GM18499 (cell line): ENCODE data around the gene DYRK1A.

ENCODE experiments used
- ATAC-seq: cut with Tn5 transposase; IDR thresholded peaks from one replicate; pipeline ENCODE4 v1.9.1; 2021; ENCODE audit warnings: moderate number of reproducible peaks; ENCODE audit not compliant: insufficient read depth, unreplicated experiment

The DYRK1A gene

DNA sequence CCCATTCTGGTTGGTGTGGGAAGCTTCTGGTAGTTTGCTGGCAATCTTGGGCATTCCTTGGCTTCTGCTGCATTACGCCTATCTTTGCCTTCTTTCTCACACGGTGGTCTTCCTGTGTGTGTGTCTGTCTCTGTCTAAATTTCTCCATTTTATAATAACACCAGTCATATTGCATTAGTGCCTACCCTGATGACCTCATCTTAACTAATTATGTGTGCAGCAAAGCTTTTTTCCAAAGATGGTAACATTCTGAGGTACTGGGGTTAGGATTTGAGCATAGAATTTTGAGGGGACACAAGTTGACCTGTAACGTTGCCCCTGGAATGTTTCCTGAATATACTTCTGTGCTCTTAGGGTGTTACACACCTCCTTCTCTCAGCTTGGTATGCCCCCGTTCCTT is 77.1 kb downstream of the DYRK1A start:
- no peak for ATAC-seq

DNA sequence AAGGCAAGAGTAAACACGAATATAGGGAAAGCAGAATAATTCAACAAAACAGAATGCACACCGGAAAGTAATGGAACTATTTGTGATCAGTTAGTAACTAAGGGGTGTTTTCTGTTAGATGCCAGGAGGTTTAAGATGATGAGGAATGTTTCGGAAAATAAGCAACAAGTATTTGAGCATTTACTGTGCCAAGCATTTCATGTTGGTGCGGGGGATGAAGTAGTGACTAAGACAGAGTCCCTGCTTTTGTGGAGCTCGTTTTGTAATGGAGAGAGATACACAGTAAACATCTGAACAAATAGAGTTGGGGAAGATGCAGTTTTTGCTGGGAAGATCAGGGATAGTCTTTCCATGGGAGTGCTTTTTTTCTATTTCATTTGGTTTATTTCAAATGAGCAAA is 78.7 kb downstream of the DYRK1A start:
- ATAC-seq: no peak

DNA sequence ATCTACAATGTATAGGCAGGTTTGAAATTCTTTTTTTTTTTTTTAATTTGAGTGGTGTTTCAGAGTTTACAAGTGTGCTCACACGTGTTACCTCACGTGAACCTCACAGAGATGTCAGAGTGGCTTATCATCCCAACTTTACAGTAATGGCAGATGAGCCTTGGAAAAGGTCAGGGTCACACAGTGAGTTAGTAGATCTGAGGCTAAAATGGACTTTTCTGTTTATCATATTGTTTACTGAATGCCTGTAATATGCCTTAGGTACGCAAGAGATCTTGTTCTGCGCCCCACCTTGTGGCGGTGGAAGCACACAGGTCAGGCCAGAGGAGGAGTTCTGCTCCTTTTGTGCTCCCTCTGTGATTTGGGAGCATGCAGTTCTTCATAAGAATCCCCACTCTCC is 80.0 kb downstream of the DYRK1A start:
- ATAC-seq: no peak

DNA sequence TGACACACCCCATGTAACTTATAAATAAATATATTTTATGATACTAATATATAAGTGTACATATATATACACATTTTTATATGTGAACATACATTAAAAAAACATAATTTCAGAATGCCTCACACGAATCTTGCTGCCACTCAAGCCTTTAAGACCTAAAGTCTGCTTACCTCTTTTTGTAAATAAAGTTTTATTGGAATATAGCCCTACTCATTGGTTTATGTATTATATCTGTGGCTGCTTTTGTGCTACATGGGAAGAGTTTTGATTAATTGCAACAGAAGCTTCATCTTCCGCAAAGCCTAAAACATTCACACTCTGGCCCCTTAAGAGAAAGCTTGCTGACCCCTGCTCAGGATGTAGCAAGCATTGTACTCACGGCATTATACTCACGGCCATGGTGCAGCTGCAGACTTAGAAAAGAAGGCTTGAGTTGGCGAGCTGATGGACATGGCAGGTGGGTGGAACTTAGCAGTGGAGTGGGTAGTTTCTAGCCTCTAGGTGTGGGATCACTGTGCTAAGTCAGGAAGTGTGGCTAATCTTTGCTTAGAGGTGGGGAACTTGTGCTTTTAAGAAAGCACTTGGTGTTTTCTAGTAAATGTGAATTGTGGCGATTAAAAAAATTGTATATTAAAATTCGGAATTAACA is 80.8 kb downstream of the DYRK1A start:
- ATAC-seq: no peak

DNA sequence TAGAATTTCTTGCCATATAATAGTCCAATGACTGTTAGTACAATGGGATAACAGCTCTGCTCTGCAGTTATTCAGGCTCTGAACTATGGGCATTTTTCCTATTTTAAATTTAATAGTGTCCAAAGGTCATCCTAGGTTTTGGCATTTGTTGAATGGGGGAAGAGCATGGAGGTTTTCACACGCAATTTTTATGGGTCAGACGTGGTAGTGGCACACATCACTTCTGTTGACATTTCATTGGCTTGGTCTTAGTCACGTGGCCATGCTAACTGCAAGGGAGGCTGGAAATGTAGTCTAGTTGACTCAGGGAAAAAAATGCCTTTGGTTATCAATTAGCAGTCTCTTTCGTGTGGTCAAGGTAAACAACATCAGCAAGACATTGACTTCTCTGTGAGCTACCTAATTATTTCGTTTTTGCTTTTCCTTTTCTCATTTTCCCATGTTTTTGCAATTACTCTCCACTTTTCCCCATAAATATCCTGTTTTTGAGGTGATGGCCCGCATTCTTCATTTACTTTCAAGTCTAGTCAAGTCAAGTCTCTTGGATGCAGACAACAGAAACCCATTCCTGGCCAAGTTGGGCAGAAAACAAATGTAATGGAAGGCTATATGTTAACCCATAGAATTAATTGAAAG is 82.8 kb downstream of the DYRK1A start:
- no peak for ATAC-seq

DNA sequence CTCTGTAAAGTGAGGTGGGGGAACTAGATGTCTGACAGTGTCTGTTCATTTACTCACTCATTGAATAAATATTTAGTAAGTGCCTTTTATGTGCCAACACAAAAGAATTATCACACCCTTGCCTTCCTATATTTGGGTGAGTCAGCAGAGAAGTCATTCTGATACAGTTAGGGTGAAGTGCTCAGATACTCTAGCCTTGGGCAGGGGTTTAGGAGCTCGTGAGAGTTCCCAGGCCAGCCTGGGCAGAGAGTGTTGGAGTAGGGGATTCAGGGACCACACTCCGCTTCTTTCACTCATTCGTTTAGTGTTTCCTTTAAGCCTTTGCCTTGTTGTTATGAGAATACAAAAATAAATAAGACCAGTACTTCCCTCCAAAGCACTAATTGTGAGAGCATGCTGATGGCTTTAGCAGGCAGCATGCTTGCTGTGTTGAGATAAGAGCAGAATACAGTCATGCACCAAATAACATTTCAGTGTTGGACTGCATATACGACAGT is 83.9 kb downstream of the DYRK1A start:
- no peak for ATAC-seq

DNA sequence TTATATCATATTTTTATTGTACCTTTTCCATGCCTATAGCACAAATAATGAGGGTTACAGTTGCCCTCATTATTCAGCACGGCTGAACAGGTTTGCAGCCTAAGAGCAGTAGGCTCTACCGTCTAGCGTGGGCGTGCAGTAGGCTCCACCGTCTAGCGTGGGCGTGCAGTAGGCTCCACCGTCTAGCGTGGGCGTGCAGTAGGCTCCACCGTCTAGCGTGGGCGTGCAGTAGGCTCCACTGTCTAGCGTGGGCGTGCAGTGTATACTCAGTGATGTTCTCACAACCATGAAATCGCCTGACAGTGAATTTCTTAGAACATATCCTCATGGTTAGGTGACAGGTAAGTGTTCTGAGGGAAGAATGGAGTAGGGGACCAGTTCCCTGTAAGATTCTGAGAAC is 84.9 kb downstream of the DYRK1A start:
- ATAC-seq: no peak

DNA sequence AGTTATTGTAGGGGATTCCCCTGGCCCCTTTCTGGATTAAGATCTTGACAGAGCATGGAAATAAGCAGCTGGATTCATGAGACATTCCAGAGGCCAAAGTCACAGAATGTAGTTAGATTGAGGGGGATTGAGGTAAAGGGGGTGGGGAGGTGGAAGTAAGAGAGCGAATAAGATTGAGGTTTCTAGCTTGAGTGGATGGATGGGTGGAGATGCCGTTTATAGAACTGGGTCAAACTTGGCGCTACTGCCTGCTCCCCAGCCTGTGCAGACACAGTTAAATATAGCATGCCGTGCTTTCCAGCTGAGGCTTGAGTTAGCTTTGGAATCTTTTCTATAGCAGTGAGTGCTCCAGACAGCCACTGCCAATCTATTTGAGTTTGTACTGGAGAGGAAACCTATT is 85.7 kb downstream of the DYRK1A start:
- no peak for ATAC-seq

DNA sequence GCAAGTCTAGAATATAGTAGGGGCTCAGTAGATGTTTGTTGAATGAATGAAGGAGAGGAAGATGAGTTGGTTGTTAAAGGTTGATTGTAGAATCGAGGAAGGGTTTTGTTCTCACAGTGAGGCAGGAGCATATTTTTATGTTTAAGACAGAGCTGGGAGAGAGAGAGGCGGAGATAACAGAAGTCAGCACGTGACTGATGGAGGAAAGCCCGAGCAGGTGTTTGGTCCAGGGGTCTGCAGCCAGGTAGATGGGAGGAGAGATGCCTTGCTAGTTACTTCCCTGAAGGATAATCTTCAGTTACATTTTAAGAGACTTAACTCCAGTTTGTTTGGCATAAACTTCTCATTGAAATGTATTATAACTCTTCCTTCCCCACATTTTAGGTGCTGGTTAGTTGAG is 86.8 kb downstream of the DYRK1A start:
- ATAC-seq: no peak

DNA sequence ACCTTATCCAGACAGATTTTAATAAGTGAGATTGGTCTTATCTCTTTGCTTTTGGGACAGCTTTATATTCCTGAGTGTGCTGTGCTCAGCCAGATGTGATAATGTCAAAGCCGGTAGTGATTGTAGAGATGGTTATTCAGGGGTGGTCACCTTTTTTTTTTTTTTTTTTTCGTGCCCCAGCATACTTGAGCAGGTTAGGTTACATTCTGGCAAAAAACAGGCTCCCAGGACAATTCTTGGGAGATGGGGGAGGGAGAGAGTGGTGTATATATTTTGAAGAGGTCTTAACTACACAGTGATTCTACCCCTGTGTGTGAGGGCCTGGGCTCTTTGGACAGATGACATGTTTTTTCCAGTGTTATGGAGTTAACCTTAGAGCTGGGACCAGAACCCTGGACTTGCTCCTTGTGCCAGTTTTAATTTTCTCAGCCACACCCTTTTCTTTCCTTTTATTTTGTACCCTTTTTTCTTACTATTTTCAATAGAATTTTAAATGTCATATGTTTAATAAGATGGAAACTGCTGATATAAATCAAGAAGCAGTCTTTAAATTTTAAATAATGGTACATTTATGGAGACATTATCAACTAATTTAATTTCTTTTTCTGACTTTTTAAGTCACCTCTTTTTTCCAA is 88.4 kb downstream of the DYRK1A start:
- no peak for ATAC-seq

DNA sequence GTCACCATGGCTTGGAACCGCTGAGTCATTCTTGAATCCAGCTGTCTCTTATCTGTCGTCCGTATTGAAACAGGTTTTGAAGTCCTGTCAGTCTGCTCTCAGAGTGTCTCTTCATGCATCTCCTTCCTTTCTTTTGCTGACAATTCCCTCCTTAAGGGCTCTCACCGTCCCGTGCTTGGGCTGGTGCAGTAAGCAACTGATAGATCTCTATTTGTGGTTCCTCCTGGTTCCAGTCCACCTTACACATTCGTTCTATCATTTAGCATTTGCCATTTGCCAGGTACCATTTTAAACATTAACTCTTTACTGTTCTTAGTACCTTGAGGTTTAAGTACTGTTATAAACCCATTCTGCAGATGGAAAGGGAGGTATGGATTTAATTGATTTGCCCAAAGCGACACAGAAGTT is 88.9 kb downstream of the DYRK1A start:
- ATAC-seq: no peak

DNA sequence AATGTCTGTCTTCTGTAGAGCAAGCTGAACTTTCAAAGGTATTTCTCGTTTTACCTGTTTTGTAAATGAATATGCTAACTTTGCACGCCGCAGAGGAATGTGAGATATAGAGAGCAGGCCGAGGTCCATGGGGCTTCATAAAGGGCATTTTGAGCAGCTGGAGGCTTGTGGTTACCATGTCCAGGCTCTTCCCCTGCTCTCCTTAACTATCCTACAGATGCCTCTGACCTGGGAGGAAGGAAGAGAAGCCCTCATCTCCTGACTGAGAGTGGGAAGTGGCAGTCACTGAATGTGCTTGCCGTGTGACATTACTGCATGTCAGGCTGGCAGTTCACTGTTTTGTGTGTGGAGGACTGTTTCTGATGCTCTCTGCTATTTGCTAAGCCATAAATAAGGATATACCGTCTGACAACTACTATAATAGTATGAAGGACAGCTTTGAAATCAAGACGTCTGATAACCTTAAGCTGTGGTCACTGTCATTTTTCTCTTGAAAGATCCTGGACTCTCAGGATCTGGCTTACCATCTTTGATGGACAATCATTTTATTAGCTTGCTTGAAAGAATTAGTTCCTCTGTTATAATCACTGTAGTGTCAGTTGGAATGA is 92.2 kb downstream of the DYRK1A start:
- no peak for ATAC-seq

DNA sequence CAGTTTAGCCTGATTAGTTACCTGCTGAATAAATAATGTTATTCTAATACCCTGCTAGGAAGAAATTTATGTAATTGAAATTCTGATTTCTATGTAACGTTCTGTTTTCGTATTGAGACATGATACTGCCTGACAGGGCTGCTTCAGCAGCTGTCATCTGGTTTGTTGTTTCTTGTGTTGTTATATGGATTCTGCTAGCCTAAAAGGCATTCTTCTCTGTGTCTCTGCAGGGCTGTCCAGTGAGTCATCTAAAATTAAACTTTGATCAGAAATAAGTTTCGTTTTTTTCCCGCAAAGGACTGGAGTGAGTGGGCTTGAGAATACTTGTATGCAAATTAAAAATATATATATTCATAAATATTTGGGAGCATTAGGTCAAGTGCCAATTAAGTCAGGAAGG is 93.0 kb downstream of the DYRK1A start:
- ATAC-seq: no peak

DNA sequence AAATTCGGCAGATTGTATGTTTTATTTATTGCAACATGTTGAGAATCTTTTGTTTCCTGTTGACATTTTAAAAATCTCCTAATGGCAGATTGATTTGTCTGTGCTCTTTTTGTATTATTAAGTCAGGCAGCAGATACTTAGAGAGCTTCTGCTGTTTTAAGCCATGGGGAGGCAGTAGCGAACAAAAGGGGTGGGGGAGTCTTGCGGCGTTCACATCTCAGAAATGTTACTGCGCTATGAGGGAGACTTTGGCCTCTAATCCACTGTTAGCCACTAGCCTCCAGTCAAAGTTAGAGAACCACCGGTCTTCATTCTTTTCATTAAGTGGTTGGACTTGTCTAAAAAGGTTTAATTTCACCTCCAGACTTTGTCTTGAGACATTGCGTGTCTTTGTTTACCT is 93.6 kb downstream of the DYRK1A start:
- no peak for ATAC-seq

DNA sequence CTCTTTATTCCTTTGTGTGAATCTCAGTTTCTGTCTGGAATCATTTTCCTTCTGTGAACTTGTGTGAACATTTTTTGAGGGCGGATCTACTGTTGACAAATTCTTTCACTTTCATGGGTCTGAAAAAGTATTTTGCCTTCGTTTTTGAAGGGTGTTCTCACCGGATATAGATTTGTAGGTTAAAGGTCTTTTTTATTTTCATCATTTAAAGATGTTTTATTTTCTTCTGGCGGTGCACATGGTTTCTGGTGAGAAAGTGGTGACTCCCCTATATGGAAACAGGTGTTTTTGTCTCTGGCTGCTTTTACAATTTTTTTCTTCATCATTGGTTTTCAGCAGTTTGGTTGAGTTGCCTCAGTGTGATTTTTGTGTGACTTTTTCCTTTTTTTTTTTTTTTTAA is 94.9 kb downstream of the DYRK1A start:
- ATAC-seq: no peak

DNA sequence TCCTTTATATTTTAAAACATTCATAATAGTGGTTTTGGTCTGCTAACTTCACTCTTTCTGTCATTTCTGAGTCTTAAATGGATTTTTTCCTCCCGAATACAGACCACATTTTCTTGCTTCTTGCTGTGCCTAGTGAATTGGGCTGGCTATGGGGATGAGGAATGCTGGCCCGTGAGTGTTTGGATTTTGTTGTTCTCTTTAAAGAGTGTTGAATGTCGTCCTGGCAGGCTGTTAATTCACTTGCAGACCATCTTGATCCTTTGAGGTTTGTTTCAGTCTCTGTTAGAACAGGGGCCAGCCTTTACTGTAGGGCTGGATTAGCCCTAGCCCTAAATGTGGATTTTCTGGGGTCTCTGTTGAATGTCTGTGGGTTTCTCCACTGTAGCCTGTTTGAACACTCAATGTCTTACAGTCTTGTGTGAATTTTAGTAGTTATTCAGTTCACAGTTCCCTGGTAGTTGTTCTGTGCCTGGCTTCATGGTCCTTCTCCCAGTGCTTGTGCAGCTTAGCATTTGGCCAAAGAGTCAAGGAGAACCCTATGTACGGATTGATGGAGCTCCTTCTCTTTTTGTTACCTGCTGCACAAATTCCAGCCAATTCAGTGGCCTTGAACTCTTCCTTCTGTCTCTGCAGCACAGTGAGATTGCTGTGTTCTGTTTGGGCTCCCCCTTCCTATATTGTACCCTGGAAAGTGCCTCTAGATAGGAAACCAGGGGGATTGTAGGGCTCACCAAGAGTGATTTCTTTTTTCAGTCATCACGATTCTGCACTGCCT is 95.7 kb downstream of the DYRK1A start:
- ATAC-seq: no peak

DNA sequence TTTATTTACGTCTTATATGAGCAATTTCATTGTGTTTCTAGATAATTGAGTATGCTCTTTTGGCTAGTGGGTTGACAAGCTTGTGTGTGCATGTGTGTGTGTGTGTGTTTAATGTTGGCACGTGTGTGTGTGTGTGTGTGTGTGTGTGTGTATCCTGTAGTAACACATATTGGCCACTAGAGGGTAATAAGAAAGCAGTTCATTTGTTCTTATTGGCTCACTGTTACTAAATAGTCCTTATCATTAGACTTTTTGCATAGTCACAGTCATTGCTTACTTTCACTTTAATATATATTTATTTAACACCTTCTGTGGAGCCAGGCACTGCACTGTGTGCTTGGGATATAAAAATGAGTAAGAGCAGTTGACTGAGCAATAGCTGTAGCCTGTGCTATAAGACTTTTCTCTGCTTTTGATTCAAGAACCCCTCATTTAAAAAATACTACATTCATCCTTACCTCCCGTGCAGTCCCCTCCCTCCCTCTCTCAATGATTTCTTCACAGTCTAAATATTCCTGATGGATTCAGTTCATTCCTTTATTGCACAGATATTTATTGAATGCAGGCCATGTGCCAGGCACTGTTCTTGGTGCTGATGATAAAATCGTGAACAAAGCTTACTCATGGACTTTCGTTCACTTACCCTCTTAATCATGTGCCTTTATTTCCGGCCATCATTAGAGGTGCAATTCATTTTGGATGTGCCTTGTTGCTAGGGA is 96.7 kb downstream of the DYRK1A start:
- ATAC-seq: no peak

DNA sequence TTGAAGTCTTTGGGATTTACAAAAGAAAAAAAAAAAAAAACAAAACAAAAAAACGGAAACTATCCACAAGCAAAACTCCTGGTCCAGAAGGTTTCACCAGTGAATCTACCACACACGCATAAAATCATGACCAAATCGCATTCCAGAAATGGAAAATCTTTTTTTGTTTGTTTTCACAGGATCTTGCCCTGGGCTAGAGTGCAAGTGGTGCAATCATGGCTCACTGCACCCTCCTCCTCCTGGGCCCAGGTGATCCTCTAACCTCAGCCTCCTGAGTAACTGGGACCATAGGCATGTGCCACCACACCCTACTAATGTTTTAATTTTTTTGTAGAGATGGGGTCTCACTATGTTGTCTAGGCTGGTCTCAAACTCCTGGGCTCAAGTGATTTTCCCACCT is 100.5 kb downstream of the DYRK1A start:
- ATAC-seq: no peak

DNA sequence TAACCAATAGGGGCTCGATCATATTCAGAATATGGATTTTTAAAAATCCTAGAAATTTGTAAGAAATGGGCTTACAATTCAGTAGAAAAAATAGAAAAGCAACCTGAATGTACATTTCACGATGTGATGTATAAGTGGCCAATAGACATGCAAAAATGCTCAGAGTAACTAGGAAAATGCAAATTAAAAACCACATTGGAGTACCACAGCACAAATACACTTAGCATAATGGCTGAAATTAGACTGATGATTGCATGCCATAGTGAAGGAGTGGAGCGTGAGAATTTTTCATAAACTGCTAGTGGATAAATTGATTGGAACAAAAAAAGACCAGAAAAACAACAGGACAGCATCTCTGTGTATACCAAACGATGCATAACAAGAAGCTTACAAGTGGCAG is 102.3 kb downstream of the DYRK1A start:
- no peak for ATAC-seq

DNA sequence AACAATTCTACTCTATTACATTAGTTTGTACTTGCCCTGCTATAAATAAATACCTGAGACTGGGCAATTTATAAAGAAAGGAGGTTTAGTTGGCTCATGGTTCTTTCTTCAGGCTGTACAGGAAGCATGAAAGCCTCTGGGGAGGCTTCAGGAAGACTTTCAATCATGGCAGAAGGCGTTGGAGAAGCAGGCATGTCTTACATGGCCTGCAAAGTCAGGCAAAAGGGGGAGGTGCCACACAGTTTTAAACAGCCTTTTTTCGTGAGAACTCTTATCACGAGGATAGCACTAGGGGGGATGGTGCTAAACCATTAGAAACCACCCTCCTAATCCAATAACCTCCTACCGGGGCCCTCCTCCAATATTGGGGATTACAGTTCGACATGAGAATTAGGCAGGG is 102.9 kb downstream of the DYRK1A start:
- ATAC-seq: no peak
